Medulla oblongata (tissue), 1 donor: ENCODE measurements around the gene VKORC1.

ENCODE experiments used
- DNase-seq: peaks from one replicate; pipeline ENCODE4 v3.0.0-alpha.2; 2015; ENCODE audit errors: extremely low spot score

VKORC1 gene

DNA sequence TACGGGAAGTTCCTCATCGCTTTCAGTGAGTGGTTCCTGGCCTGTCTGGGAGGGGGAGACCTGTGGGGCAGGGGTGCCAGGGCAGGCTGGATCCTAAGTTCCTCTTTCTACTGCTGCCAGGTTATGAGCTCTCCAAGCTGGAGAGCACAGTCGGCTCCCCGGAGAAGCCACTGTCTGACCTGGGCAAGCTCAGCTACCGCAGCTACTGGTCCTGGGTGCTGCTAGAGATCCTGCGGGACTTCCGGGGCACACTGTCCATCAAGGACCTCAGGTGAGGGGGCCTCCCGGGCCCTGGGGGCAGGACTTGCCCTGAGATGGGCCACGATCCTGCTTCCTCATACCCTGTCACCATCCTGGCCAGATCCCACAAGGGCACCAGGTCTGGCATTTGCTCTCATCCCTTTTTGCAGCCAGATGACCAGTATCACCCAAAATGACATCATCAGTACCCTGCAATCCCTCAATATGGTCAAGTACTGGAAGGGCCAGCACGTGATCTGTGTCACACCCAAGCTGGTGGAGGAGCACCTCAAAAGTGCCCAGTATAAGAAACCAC, 35.8 kb upstream of the VKORC1 start:
- DNase-seq: no peak

DNA sequence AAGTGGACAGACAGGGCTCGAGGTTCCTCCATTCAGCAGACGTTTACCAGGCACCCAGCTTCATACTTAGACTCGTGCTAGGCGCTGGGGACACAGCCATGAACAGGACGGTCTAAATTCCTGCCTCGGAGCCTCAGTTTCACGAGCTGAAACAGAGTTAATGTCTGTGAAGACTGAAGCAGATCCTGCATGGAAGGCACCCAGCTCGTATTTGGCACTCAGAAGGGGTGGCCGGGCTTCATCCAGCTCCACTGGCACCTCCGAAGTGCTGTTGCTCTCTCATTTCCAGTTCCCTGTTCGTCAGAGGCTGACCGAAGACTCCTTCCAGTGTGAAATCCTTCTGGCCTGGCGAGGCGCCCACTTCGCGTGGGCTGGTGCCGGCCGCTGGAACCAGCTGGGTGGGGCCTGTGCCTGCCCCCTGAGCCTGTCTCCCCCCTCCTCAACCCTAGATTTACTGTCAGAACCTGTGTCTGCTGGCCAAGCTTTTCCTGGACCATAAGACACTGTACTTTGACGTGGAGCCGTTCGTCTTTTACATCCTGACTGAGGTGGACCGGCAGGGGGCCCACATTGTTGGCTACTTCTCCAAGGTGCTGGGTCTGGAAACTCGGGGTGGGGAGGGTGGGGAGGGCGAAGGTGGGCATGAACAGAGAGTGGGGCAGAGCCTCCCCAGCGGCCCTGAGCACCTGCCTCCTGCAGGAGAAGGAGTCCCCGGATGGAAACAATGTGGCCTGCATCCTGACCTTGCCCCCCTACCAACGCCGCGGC, 35.2 kb upstream of the VKORC1 start:
- DNase-seq: peak; percentile 60

DNA sequence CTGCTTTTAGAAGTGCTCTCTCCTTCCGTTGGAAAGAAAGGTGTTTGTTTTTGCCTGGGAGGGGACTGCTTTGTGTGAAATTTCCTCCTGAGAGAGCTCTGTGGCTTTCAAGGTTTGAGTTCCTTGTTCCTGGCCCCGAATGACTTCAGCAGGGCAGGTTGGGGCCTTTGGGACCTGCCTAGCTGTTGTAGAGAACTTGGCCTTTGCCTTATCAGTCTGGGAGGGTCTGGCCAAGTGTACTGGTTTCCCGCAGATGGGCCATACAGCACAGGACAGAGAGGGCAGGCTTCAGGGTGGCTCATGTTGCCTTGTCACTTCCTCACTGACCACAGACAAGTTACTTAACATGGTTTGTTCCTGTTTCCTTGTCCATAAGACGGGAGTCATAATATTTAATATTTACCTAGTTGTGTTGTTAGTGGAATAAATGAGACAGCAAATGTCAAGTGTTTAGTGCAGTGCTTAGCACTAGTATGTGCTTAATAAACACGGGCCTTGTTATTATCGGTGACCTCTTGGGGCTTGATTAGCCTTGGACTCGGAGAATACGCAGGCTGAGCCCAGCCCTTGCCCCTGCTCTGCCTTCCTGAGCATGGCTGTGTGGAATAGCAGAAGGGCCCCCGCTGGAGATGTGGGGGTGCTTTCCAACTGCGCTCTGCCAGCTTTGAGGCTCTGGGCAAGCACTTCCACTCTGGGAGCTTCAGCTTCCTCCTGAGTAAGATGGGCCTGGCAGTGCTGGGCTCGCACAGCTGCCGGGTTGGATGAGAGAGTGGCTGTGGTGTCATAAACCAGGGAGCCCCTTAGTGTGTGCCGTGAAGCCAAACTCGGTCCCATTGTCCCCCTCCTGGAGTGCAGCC, 34.3 kb upstream of the VKORC1 start:
- DNase-seq: peak; percentile 67

DNA sequence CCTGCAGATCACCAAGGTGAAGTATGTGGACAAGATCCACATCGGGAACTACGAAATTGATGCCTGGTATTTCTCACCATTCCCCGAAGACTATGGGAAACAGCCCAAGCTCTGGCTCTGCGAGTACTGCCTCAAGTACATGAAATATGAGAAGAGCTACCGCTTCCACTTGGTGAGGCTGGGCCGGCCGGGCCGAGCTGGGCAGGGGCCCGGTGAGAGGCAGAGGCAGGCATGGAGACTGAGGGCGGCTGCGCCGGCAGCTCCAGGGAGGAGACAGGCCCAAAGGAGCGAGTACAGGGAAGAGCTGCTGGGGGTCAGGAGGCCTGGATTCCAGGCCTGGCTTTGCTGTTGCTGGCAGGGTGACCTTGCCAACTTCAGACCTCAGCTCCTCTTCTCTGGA, 32.6 kb upstream of the VKORC1 start:
- no peak for DNase-seq

DNA sequence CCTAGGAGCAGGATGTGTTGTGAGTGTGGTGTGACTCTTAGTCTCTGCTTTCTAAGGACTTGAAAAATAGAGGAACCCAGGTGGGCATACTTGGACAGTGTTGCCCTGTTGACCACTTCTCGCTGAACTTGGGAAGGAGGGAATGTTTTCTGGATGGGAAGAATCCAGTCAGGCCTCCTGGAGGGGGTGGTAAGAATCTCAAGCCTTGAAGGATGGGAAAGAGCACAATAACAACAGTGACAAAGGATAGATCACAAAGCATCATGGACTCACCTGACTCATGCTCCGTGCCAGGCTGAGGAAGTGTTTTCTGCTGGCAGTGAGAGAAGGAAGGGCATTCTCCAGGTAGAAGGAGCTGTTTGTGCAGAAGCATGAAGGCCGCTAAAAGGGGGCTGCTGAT, 31.2 kb upstream of the VKORC1 start:
- no peak for DNase-seq

DNA sequence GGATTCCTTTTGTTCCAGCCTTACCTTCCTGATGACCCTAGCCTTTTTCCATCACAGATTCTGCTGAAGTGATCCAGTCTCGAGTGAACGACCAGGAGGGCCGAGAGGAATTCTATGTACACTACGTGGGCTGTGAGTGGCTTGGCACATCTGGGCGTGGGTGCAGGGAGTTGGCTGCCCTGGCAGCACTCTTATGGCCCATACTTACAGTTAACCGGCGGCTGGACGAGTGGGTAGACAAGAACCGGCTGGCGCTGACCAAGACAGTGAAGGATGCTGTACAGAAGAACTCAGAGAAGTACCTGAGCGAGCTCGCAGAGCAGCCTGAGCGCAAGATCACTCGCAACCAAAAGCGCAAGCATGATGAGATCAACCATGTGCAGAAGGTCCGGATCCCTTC, 25.5 kb upstream of the VKORC1 start:
- DNase-seq: no peak

DNA sequence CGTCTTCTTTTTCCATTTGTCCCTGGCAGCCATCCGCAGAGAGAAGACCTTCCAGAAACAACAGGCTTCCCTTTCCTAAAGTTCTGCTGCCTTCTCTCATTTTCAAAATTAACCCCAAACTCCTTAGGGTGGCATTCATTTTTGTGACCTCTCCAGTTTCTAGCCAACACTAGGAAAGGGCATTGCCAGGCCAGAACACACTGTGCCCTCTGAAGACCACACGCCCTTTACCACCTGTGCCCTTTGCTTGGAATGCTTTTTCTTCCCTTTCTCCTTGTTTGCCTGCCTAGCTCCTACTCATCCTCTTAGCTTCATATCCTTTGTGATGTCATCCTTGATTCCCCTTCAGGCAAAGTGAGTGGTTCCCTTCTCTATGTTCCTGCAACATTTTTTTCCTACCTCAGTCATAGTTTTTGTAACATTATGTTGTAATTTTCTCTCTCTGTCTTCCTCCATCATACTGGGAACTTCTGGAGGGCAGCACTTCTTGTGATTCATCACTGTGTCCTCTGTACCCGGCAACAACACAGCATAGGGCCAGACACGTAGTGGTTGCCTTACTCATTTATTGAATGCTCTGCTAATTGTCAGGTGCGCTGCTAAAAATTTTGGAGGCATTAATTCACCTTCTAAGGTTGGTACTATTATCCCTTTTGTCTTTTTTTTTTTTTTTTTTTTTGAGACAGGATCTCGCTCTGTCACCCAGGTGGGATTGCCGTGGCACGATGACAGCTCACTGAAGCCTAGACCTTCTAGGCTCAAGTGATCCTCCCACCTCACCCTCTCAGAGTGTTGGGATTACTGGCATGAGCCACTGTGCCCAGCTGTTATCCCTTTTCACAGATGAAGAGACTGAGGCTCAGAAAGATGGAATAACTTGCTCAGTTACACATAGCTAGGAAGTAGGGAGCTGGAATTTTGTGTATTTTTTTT, 23.9 kb upstream of the VKORC1 start:
- no peak for DNase-seq

DNA sequence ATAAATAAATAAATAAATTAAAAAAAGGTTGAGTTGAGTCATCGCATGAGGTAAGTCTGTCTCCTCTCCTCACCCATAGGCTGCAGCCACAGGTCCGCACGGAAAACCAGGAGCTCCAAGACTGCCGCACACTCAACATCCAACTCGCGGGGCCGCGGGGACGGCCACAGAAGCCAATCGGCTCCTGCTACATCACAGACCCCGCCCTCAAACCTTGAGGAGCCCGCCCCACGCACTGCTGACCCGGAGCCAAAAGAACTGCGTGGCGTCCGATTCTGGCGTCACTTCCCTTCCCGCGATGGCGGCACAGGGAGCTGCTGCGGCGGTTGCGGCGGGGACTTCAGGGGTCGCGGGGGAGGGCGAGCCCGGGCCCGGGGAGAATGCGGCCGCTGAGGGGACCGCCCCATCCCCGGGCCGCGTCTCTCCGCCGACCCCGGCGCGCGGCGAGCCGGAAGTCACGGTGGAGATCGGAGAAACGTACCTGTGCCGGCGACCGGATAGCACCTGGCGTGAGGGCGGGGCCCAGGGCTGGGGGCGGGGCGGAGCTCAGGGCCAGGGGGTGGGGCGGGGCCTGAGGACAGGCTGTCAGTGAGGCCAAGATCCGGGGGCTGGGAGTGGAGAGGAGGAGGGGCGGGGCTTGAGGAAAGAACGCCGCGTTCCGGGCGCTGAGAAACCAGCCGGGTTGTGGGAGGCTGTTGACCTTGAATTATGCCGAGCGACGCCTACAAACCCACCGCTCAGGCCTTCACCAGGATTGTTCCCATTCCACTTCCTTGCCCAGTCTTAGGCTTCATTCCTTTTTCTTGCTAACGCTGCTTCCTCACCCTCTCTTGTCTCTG, 23.0 kb upstream of the VKORC1 start, which contains the start of gene KAT8:
KAT8 (plus strand) TSS at position 281 of the 839 bp plus-strand sequence; CDS start at position 299, 18 bp downstream.
- DNase-seq: peak; percentile 98

DNA sequence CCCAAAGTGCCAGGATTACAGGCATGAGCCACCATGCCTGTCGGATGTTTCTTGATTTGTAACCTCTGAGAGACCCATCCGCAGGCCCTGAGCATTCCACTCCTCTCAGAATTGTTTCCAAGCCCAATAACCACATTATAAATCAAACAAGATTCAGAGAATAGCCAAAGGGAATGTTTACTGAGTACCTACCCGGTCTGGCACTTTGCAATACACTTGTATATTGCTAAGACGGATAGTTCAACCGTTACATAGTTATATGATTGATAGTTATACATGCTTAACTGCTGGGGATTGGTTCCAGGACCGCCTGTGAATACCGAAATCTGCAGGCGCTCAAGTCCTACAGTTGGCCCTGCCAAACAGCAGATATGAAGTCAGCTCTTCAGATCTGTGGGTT, 19.9 kb upstream of the VKORC1 start:
- no peak for DNase-seq

DNA sequence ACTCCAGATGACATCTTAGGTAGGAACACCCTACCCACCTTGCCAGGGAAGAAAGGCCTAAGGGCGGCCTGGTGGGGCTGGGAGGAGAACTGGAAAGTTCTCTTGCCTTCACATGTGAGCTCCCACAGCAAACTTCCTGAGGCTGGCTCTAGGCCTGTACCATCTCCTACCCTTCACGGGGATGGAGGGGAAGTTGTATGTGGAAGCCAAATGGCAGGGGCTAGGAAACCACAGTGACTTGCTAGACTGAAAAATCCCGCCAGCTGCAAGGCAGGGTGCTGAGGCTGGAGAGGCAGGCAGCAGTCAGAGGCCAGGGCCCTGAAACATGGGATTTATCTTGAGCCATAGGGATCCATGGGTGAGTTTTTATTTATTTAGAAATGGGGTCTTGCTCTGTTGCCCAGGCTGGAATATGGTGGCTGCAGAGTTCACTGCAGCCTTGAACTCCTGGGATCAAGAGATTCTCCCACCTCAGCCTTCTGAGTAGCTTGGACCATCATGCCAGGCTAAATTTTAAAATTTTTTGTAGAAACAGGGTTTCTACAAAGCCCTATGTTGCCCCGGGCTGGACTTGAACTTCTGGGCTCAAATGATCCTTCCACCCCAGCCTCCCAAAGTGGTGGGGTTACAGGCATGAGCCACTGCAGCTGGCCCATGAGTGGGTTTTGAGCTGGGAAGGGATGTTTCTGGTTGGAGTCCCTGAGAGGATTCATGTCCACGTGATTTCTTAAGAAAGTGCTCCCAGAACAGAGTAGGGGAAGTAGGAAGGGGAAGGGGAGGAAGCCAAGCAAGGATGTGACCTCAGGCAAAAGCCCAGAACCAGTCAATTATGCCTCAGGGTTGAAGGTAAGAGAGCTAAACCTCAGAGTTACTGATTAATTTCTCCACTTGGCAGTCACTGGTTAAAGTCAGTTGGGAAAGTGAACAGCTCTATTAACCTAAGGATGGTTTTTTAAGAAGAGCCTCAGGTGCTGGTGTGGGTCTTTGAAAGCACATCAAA, 18.8 kb upstream of the VKORC1 start:
- peak; percentile 76 for DNase-seq

DNA sequence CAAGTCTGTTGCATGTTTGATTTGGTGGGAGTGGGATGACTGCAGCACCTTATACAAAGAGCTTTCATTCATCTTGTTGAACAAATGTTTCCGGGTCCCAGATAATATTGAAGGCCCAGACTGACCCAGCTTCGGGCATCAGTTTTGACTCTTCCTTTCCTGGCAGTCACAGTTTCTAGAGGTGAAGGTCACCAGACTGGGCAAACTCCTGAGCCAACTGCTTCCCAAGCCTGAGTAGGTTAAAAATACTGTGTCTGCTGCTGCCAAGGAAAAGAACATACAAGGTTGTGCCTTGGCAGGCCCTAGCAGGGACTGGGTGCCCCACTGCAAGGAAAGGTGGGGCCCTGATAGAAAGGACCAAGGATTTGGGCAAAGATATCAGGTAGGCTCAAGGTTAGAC, 18.1 kb upstream of the VKORC1 start:
- no peak for DNase-seq

DNA sequence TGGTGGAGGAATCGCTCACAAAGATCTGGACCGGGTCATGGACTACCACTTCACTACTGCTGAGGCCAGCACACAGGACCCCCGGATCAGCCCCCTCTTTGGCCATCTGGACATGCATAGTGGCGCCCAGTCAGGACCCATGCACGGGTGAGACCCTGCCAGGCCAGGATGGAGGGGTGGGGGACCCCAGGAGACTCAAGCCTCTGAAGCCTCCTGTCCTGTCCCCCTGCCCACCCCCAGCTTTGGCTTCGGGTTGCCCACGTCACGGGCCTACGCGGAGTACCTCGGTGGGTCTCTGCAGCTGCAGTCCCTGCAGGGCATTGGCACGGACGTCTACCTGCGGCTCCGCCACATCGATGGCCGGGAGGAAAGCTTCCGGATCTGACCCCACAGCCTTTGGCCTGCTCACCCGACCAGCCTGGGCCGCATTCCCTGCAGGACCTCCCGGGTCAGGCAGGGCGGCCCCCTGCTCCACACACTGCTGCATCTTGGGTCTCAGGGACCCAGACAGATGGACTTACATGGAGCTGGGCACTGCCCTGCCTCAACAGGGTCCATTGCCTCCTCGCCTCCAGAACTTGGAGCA, 17.4 kb upstream of the VKORC1 start:
- no peak for DNase-seq

DNA sequence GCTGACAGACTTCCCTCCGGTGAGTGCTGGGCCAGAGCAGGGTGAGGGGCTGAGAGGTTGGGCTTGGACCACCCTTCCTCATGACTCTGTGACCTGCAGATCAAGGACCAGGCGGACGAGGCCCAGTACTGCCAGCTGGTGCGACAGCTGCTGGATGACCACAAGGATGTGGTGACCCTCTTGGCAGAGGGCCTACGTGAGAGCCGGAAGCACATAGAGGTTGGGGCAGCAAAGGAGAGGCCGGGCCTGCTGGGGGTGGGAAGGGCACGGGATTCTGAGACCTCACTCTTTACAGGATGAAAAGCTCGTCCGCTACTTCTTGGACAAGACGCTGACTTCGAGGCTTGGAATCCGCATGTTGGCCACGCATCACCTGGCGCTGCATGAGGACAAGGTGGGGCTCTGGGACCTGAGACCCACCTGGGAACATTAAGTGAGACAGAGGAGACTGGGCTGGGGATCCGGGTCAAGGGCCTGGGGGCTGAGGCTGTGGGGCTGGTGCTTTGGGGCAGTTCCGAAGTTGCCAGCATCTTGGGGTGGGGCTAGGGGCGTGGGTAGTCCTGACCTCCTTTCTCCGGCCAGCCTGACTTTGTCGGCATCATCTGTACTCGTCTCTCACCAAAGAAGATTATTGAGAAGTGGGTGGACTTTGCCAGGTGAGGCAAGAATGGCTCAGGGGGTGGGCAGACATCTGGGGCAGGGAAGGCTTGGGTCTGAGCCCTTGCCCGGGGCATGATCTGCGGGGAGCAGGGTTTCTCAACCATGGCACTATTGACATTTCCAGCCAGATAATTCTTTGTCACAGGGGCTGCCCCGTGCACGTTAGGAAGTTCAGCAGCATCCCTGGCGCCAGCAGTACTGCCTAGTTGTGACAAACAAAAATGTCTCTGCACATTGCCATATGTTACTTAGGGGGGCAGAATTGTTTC, 15.8 kb upstream of the VKORC1 start:
- no peak for DNase-seq

DNA sequence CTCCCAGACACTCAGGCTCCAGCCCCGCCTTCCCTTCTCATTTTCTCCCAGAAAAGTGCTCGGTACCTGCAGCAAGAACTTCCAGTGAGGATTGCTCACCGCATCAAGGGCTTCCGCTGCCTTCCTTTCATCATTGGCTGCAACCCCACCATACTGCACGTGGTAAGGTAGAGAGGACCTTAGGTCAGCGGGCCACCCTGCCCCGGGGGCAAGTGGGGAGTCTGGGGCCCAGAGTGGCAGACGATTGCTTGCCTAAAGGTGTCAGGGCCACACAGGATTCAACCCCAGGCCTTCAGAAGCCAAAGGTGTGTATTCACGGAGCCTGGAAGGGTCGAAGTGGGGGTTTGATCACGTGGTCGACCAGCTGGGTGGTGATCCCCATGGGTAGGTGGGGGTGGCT, 15.0 kb upstream of the VKORC1 start:
- no peak for DNase-seq

DNA sequence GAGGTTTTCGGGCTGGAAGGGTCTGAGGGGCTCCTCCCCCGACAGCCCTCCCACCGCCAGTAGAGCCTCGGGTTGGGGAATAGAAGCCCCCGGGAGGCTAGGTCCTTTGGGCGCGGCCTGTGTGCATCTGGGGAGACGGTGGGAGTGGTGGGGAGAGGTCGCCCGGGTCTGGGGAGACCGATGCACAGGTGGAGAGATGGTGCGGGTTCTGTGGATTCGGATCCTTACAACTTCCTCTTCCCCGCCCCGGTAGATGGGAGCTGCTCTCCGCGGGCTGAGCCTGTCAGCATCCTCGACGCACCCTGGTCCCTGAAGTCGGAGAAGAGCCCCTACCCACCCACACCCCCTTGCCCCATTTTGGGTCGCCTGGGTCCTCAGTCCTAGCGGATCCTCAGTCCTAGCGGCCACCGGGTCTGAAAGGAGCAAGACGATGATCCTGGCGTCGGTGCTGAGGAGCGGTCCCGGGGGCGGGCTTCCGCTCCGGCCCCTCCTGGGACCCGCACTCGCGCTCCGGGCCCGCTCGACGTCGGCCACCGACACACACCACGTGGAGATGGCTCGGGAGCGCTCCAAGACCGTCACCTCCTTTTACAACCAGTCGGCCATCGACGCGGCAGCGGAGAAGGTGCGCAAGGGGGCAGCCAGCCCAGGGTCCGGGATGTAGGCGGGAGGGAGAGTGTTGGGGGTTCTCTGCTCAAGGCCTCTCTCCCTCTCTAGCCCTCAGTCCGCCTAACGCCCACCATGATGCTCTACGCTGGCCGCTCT, 14.4 kb upstream of the VKORC1 start:
- DNase-seq: no peak

DNA sequence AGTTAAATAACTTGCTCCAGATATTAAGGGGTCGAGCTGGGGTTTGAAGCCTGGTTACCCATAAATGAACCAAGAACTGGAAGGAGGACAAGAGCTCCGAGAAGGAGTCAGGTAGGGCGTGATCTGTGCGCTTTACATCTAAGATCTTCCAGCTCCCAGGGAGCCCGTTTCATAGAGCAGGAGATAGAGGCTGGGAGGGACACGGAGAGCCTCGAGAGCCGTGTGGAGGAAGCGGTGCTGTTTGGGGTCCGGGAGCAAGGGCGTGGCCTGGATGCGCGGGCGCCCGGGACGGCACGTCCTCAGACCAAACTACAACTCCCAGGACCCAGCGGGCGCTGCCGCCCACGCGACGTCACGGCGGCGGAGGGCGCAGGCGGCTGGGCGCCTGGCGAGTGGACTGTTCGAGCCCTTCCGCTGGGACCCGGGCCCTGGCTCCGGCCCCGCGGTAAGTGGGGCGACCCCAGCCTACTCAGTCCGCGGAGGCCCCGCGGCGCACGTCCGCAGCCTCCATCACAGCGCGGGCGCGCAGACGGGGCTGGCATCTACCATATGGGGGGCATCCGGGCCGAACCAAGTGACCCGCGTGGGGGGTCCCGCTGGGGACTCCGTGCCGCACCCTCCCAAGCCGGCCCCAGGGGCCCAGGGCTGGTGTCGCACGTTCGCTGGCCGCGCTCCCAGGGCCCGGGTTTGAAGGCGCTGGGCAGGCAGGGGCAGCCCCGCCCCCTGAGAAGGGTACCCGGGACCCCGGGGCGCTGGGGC, 13.6 kb upstream of the VKORC1 start, which contains the start of gene BCKDK:
BCKDK (plus strand) TSS at position 352 of the 759 bp plus-strand sequence. CDS start 838 bp downstream, outside the sequence.
- peak; percentile 75 for DNase-seq
